Stomach (tissue), 9 donors: ENCODE measurements around the gene CCR7. TPM values are rescaled to one million over a fixed set of nuclear protein-coding genes. Genes with fewer than 3 reads are reported as not detected.
A peak's percentile ranks its signal among the peaks of the same experiment; 100 is the strongest.

ENCODE experiments used
- DNase-seq, 2 donors: peaks; one replicate each; pipeline versions ENCODE4 v3.0.0 to v3.0.0-alpha.2; 2013 to 2019
- H3K27ac ChIP-seq, 5 donors: fragments of 200-600 bp in 4 of 5; sonication (generic) in 4 of 5; one replicate each; pipeline ENCODE4 v1.5.1; 2013 to 2019; ENCODE audit warnings: mild to moderate bottlenecking in 1 of 5, moderate library complexity in 1 of 5
- H3K27me3 ChIP-seq, 3 donors: fragments of 200-600 bp; sonication (generic); one replicate each; pipeline ENCODE4 v1.5.1; 2017 to 2019; ENCODE audit warnings: mixed run types in 1 of 3
- H3K36me3 ChIP-seq, 4 donors: fragments of 200-600 bp; sonication (generic); 1 replicate in 3 of 4; 2 replicates in 1 of 4; pipeline ENCODE4 v1.5.1; 2016 to 2019
- H3K4me1 ChIP-seq, 4 donors: fragments of 200-600 bp; sonication (generic); one replicate each; pipeline ENCODE4 v1.5.1; 2016 to 2019
- H3K4me3 ChIP-seq, 4 donors: fragments of 200-600 bp; sonication (generic) in 3 of 4; one replicate each; pipeline ENCODE4 v1.5.1; 2016 to 2019; ENCODE audit warnings: mild to moderate bottlenecking in 1 of 4
- H3K9me3 ChIP-seq, 4 donors: fragments of 200-600 bp; sonication (generic); one replicate each; pipeline ENCODE4 v1.5.1; 2016 to 2019
- EP300 ChIP-seq: sonication (generic); formaldehyde crosslinking; IDR thresholded peaks from one replicate; pipeline ENCODE4 v1.6.1; 2017; ENCODE audit warnings: antibody characterized with exemption
- POLR2A ChIP-seq, 4 donors: fragments of 450-650 bp; IDR thresholded peaks; one replicate each; pipeline ENCODE4 v1.6.1; 2016; ENCODE audit warnings: antibody characterized with exemption in 4 of 4, control low read depth in 2 of 4, mild to moderate bottlenecking in 1 of 4, moderate library complexity in 1 of 4
- POLR2AphosphoS5 ChIP-seq, 3 donors: sonication (generic); formaldehyde crosslinking; IDR thresholded peaks; one replicate each; pipeline ENCODE4 v1.6.1; 2016; ENCODE audit warnings: antibody characterized with exemption in 3 of 3
- WGBS, 5 donors: extraction: QIAGEN DNeasy Blood & Tissue Kit in 3 of 5; methylation state at CpG; one replicate each; pipeline versions ENCODE4 v1.1.5 to v1.1.7; 2013 to 2018; 5-methylcytosine and 5-hydroxymethylcytosine counted together
- intact Hi-C: fragments of 100-400 bp; cut with DNase I; formaldehyde crosslinking; loops from one replicate; pipeline ENCODE4 v1.15.1; 2023; ENCODE audit warnings: low total_unique reads
- polyA plus RNA-seq, 3 donors: library from polyadenylated mRNA; stranded (reverse); fragments of 200-250 nt; gene quantifications; one replicate each; pipeline ENCODE4 v1.2.3, GENCODE V29; 2013
- total RNA-seq, 5 donors: library from RNA; depleted of rRNA; stranded (reverse); fragments of >200 nt; gene quantifications; one replicate each; pipeline versions ENCODE4 v1.1.0 to v1.2.3, GENCODE V29; 2014 to 2016
- TF ChIP-seq, protein P1 (sequence below), 7 experiments: fragments of 450-650 bp in 4 of 7; fragments of 200-600 bp in 3 of 7; sonication (generic) in 3 of 7; IDR thresholded peaks; one replicate each; pipeline ENCODE4 v1.5.1; 2016 to 2019; ENCODE audit warnings: antibody characterized with exemption in 7 of 7, control low read depth in 2 of 7, mild to moderate bottlenecking in 1 of 7
- donor health status: healthy with polysubstance abuse.
- donor health status: Bipolar disorder and iron deficiency.
- donor health status: healthy.

Gene CCR7
- total and polyA plus RNA-seq, 8 donors = 0.92 to 3.1 (median 1.4) TPM; not detected in 5

DNA sequence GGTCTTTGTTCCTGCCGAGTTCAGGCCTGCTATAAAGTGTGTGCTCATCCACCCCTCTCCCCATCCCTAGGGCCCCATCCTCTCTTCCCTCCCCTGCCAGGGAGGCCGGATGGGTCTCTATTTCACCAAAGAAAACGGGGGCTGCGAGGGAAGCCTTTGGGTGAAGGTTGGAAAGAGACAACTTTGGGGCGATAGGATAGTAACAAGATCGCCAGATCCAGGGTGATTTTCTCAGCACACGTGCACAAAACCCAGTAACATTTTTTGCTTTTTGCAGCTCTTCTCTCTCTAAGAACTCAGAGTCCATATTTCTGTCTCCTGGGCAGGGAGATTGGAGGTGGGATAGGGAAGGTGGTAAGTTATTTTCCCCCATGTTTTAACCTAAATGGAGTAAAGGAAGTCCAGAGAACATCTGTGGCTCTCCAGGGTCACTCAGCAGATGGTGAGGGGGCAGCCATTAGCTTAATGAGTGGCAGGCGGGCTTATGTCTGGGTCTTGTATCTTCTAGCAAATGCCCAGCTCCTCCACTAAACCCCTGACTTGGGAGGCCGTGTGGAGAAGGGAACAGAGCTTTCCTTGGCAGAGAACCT is 6.9 kb downstream of the CCR7 start:
- Histone ChIP-seq H3K4me1 (peaks cover 24 to 57% (median 43%) of the 10 kb centered on the region in 4 donors), H3K27ac (peak overlapping the region in 4 of 5 donors; percentile 49 to 77 (median 72)), H3K4me3 (no peak overlapping the region), H3K9me3 (no peaks in the 10 kb centered on the region), H3K36me3 (no peaks in the 10 kb centered on the region), H3K27me3 (peaks cover 0 to 8% (median 0%) of the 10 kb centered on the region in 3 donors)
- 76 to 82% (median 80%) methylated on average over 9 of the region's 9 CpGs for WGBS, 5 donors
- intact Hi-C loops = no loop called here
- TF ChIP-seq, protein P1, sequence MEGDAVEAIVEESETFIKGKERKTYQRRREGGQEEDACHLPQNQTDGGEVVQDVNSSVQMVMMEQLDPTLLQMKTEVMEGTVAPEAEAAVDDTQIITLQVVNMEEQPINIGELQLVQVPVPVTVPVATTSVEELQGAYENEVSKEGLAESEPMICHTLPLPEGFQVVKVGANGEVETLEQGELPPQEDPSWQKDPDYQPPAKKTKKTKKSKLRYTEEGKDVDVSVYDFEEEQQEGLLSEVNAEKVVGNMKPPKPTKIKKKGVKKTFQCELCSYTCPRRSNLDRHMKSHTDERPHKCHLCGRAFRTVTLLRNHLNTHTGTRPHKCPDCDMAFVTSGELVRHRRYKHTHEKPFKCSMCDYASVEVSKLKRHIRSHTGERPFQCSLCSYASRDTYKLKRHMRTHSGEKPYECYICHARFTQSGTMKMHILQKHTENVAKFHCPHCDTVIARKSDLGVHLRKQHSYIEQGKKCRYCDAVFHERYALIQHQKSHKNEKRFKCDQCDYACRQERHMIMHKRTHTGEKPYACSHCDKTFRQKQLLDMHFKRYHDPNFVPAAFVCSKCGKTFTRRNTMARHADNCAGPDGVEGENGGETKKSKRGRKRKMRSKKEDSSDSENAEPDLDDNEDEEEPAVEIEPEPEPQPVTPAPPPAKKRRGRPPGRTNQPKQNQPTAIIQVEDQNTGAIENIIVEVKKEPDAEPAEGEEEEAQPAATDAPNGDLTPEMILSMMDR (IDR thresholded peaks at IDR 0.05) = no peak
- TF ChIP-seq POLR2A (IDR thresholded peaks at IDR 0.05) = no peak
- no peak for TF ChIP-seq EP300
- DNase-seq = peak; percentile 9 to 23

DNA sequence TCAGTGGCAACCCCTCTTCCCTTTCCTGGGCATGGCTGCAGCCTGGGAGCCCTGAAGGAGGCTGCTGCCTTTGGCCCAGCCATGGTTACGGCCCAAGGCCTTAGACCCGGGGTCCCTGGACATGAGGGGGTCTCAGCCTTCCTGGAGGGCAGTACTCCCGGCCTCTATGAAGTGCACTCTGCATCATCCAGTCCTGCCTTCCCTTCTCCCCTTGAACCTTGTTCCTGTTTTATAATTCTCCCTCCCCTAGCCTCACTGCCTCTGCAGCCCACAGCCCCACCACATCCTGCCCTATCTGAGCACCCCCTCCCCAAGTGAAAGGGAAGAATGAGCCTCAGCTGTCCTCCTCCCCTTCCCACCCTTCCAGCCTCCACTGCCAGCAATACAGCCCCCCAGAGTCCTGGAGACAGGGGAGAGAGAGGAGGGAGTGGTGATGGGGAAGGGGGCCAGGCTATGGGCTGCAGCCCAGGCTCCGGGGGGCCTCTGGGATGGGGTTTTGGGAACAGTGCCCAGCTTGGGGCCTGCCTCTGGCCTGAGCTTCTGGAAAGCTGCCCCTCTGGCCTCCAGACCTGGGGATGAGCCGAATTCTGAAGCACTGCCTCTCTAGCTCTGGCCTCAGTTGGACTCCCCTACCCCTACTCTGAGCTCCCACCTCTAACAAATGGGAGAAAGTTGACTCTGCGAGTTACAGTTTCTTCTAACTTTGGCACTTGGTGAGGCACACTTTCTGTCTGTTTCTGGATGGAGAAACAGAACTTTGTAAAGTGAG is 7.6 kb downstream of the CCR7 start:
- WGBS, 5 donors = 54 to 69% (median 61%) methylated on average over 5 to 6 of the region's 6 CpGs
- Histone ChIP-seq H3K4me1 (peaks cover 31 to 64% (median 49%) of the 10 kb centered on the region in 4 donors), H3K27me3 (peaks cover 0 to 8% (median 0%) of the 10 kb centered on the region in 3 donors), H3K36me3 (no peaks in the 10 kb centered on the region), H3K9me3 (no peaks in the 10 kb centered on the region), H3K27ac (peak overlapping the region; percentile 44 to 77 (median 68)), H3K4me3 (no peak overlapping the region)
- TF ChIP-seq, protein P1 (IDR thresholded peaks at IDR 0.05) = no peak
- TF ChIP-seq POLR2A (IDR thresholded peaks at IDR 0.05) (no peak), POLR2AphosphoS5 (IDR thresholded peaks at IDR 0.05) (no peak), EP300 (no peak)
- intact Hi-C loops = no loop called here
- peak; percentile 20 to 78 for DNase-seq

DNA sequence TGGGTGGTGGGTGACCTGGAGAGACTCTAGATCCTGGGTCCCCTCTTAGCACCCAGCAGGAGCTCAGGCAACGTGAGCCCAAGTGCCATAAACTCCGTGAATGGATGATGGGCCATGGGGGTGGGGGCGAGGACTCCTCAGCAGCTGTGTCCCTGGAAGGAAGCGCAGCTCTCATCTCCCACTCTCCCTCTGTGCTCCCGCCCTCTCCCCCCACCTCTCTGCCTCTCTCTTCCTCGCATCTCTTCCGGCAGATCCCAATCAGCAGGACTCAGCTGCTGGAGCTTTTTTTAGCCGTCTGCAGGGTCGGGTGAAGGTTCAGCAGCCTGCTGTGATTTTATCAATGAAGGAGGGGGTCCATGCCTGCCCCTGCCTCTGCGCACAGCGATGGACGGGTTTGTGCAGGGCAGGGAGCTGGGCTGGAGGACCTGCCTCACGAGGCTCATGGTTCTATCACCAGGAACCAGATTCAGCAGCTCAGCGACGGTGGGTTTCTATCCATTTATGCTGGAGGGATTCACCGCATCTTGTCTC is 8.3 kb downstream of the CCR7 start:
- intact Hi-C loops = no loop called here
- H3K4me1 ChIP-seq = peaks cover 36 to 71% (median 54%) of the 10 kb centered on the region in 4 donors
- no peak overlapping the region for H3K4me3 ChIP-seq
- H3K36me3 ChIP-seq = no peaks in the 10 kb centered on the region
- TF ChIP-seq POLR2A (IDR thresholded peaks at IDR 0.05) (no peak), POLR2AphosphoS5 (IDR thresholded peaks at IDR 0.05) (no peak), EP300 (no peak)
- TF ChIP-seq, protein P1 (IDR thresholded peaks at IDR 0.05) = no peak
- peak; percentile 23 to 86 for DNase-seq
- H3K9me3 ChIP-seq = no peaks in the 10 kb centered on the region
- 35 to 47% (median 42%) methylated on average over 16 of the region's 16 CpGs for WGBS, 5 donors
- H3K27ac ChIP-seq = peak overlapping the region; percentile 44 to 77 (median 68)
- peaks cover 0 to 8% (median 0%) of the 10 kb centered on the region in 3 donors for H3K27me3 ChIP-seq

DNA sequence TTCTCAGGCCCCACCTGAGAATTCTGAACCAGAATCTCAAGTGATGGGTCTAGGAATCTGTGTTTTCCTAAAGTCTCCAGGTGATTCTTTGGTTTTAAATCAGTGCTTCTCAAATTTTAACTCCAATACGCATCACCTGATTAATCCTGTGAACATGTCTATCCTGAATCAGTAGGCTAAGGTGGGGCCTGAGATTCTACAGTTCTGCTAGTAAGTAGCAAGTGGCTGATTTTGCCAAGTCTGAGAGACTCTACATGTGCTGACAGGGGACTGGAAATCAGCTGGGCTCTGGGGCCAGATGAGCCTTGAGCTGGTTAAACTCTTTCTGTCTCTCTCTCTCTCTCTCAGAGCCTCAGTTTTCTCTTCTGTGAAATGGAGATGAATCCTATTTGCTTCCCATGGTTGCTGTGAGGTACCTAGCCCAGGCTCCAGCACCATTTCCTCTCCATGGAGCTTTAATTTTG is 9.0 kb downstream of the CCR7 start:
- intact Hi-C loops = no loop called here

More for the DNA sequence above, 9.0 kb downstream of the CCR7 start:
- WGBS, 5 donors = 90 to 100% (median 94%) methylated on average over 1 of the region's 1 CpG
- no peak for TF ChIP-seq POLR2A (IDR thresholded peaks at IDR 0.05)
- TF ChIP-seq EP300 = no peak
- TF ChIP-seq, protein P1 (IDR thresholded peaks at IDR 0.05) = no peak
- no peak for TF ChIP-seq POLR2AphosphoS5 (IDR thresholded peaks at IDR 0.05)
- no peaks in the 10 kb centered on the region for H3K9me3 ChIP-seq
- peaks cover 0 to 8% (median 0%) of the 10 kb centered on the region in 3 donors for H3K27me3 ChIP-seq
- peaks cover 43 to 79% (median 59%) of the 10 kb centered on the region in 4 donors for H3K4me1 ChIP-seq
- peak overlapping the region; percentile 5 to 77 (median 68) for H3K27ac ChIP-seq
- peak; percentile 10 to 24 for DNase-seq
- no peak overlapping the region for H3K4me3 ChIP-seq
- no peaks in the 10 kb centered on the region for H3K36me3 ChIP-seq
